Measurements from ENCODE around the gene SLC26A1. TPM values are rescaled to one million over a fixed set of nuclear protein-coding genes. Genes with fewer than 3 reads are reported as not detected.

Gene SLC26A1
- total and polyA plus RNA-seq, 3 donors from 2014 or later = 0.51 to 2.0 (median 0.99) TPM

DNA sequence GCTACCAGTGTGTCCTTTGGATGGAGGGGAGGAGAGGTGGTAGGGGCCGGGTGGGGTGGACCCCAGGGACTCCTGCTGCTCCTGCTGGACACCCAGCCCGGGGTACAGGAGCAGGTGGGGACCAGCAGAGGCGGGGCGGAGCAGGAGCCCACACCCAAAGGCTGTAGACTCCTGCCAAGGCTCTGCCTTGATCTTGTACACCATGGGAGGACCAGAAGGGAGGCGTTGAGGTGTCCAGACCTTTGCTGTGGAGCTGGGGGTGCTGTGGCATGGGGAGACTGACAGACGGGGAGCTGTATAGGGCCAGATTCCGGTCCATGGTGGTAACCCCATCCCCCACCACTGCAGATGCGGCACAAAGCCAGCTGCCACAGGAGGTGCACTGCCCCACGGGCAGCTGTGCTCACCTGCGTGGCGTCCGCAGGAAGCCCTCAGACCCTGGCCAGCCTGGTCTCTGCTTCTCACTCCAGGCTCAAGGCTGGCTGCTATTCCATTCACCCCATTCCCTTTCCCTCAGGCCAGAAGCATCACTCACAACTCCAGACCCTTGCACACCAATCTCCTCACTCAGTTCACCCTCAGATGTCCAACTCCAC is 5.0 kb upstream of the SLC26A1 start:
- Histone ChIP-seq H3K4me1 (peaks cover 7% of the 10 kb centered on the region), H3K36me3 (ENCODE audit: low read depth, missing control alignments) (no peaks in the 10 kb centered on the region), H3K27me3 (no peaks in the 10 kb centered on the region), H3K9me3 (no peaks in the 10 kb centered on the region), H3K27ac (no peak overlapping the region), H3K4me3 (no peak overlapping the region)
- no peak for TF ChIP-seq POLR2A (IDR thresholded peaks at IDR 0.05)
- TF ChIP-seq, protein P1, sequence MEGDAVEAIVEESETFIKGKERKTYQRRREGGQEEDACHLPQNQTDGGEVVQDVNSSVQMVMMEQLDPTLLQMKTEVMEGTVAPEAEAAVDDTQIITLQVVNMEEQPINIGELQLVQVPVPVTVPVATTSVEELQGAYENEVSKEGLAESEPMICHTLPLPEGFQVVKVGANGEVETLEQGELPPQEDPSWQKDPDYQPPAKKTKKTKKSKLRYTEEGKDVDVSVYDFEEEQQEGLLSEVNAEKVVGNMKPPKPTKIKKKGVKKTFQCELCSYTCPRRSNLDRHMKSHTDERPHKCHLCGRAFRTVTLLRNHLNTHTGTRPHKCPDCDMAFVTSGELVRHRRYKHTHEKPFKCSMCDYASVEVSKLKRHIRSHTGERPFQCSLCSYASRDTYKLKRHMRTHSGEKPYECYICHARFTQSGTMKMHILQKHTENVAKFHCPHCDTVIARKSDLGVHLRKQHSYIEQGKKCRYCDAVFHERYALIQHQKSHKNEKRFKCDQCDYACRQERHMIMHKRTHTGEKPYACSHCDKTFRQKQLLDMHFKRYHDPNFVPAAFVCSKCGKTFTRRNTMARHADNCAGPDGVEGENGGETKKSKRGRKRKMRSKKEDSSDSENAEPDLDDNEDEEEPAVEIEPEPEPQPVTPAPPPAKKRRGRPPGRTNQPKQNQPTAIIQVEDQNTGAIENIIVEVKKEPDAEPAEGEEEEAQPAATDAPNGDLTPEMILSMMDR (IDR thresholded peaks at IDR 0.05) = no peak
- intact Hi-C loops (cut with DNase I; ENCODE audit: low total_unique reads) = no loop called here
- DNase-seq = no peak
- WGBS, 2 donors = 48 to 53% methylated on average over 10 to 12 of the region's 12 CpGs

DNA sequence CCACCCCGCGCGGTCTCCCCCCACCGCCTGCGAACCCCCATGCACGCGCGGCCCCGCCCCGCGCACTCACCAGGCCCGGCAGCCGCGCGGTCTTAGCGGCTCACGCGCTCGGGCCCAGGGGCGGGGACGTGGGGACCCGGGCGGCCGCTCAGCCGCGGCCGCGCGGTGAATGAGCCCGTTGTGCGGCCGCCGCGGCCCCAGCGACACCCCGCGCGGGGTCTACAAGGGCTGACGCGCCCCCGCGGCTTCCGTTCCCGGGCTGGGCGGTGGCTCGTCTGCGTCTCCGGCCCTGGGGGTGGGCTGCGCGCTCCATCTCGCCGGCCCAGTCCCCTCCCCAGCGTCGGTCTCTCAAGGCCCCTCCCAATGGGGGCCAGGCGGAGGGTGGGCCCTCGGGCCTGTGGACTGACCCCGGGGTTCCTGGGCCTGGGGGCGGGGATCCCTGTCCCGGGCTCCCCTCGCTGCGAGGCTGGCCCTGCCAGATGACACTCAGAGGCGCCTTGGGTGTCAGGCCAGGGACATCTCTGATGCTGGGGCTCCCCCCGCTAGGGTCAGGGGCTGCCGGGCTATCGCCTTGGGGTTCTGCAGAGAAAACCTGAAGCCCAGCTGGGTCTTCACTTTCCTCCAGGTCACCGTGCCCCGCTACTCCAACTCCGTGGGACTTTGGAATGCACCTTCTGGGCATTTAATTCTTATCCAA is 4.3 kb upstream of the SLC26A1 start:
- Histone ChIP-seq H3K27ac (no peak overlapping the region), H3K4me3 (peak overlapping the region; percentile 26 to 32), H3K9me3 (no peaks in the 10 kb centered on the region), H3K36me3 (ENCODE audit: low read depth, missing control alignments) (no peaks in the 10 kb centered on the region), H3K27me3 (no peaks in the 10 kb centered on the region), H3K4me1 (peaks cover 7% of the 10 kb centered on the region)
- WGBS, 2 donors = 5% methylated on average over 30 of the region's 68 CpGs; no CpG with 5 or more reads in 1 of the 2 donors
- TF ChIP-seq, protein P1 (IDR thresholded peaks at IDR 0.05) = no peak
- no peak for TF ChIP-seq POLR2A (IDR thresholded peaks at IDR 0.05)
- intact Hi-C loops (cut with DNase I; ENCODE audit: low total_unique reads) = no loop called here
- no peak for DNase-seq

DNA sequence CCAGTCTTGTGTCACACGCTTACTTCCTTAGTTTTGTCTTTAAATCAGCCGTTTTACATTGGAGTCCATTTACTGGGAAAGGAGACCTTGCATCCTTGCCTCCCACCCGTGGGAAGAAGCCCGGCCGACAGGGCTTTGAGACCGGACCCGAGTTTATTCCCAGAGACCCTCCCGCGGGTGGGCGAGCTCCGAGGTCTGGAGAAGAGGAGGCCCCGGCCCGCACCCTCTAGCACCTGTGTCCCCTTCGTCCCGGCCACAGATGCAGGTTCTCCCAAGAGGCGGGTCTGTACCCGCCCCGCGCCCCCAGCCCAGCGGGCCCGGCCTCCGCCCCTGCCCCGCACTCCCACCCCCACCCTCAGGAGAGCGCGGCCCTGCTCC is 3.8 kb upstream of the SLC26A1 start:
- Histone ChIP-seq H3K27me3 (no peaks in the 10 kb centered on the region), H3K4me1 (peaks cover 7% of the 10 kb centered on the region), H3K4me3 (no peak overlapping the region), H3K36me3 (ENCODE audit: low read depth, missing control alignments) (no peaks in the 10 kb centered on the region), H3K9me3 (no peaks in the 10 kb centered on the region), H3K27ac (no peak overlapping the region)
- DNase-seq = no peak
- intact Hi-C loops (cut with DNase I; ENCODE audit: low total_unique reads) = no loop called here
- TF ChIP-seq, protein P1 (IDR thresholded peaks at IDR 0.05) = no peak
- no peak for TF ChIP-seq POLR2A (IDR thresholded peaks at IDR 0.05)
- WGBS, 2 donors = 2 to 10% methylated on average over 5 to 16 of the region's 25 CpGs

DNA sequence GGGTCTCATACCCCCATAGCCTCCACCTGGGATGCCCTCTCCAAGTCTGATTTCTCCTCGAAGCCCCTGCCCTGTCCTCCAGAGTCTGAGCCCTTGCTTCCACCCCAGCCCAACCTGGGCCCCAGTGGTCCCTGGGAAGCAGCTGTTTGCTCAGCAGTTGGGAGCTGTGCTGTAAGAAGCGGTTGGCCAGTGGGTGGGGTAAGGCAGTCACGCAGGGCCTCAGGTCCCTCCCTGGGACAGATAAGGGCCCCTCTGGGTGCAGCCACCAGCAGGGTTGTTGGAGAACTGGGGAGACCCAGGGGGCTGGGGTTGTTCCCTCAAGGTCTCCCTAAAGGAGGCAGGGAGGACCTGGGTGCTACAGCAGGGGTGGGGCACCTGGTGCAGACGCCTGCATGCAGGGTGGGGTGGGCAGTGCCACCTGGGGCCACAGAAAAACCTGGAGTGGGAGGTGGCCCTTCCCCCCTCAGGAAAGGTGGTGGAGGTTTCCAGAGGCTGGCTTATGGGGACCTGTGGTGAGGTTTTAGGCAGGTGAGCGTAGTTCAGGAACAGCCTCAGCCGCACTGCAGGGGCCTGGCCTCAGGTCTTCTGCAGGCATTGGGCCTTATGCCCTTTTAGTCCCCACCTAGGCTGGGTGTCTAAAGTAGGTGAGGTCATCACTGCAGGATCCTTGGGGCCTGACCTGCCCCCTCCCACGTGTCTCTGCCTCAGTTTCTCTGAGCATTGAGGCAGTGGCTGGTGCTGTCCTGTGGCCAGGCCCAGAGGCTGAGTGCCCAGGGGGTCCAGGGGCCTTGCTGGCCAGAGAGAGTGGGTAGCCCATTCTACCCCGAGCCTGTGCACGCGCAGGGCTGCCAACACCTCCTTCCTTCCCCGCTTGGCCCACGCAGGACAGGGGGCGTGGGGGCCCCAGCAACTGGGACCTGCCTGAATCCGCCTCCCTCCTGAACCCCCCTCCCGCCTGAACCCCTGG is 3.1 kb upstream of the SLC26A1 start:
- intact Hi-C loops (cut with DNase I; ENCODE audit: low total_unique reads) = no loop called here
- H3K9me3 ChIP-seq = no peaks in the 10 kb centered on the region
- no peaks in the 10 kb centered on the region for H3K27me3 ChIP-seq
- no peak for DNase-seq
- TF ChIP-seq, protein P1 (IDR thresholded peaks at IDR 0.05) = no peak
- TF ChIP-seq POLR2A (IDR thresholded peaks at IDR 0.05) = no peak
- no peaks in the 10 kb centered on the region for H3K36me3 ChIP-seq (ENCODE audit: low read depth, missing control alignments)
- no peak overlapping the region for H3K27ac ChIP-seq
- 64 to 67% methylated on average over 10 to 15 of the region's 15 CpGs for WGBS, 2 donors
- no peak overlapping the region for H3K4me3 ChIP-seq
- peaks cover 7% of the 10 kb centered on the region for H3K4me1 ChIP-seq
